CD4-positive, alpha-beta memory T cell (primary cell): ENCODE measurements around the gene NCKAP5. TPM values are rescaled to one million over a fixed set of nuclear protein-coding genes. Genes with fewer than 3 reads are reported as not detected.
A peak's percentile ranks its signal among the peaks of the same experiment; 100 is the strongest.

Experiments
- CTCF ChIA-PET: fragments of 350-600 bp; sonication (Branson Sonifier 250); formaldehyde crosslinking; loops from one replicate; lab custom pipeline; 2021; ENCODE audit warnings: inconsistent platforms; ENCODE audit not compliant: partially characterized antibody; lab: Charles Lee
- POLR2A ChIA-PET: fragments of 350-600 bp; sonication (Branson Sonifier 250); formaldehyde crosslinking; loops from one replicate; lab custom pipeline; 2021; ENCODE audit not compliant: partially characterized antibody; lab: Charles Lee
- DNase-seq, 5 donors: peaks; one replicate each; pipeline versions ENCODE4 v3.0.0 to v3.0.0-alpha.2; 2020 to 2022; ENCODE audit warnings: mixed read lengths in 1 of 5
- H3K27ac ChIP-seq: one replicate; pipeline ENCODE4 v1.7.0; 2013; ENCODE audit warnings: low read depth, low read length
- H3K27me3 ChIP-seq: 2 replicates; pipeline ENCODE4 v1.7.0; 2013; ENCODE audit warnings: mild to moderate bottlenecking, low read length, moderate library complexity; ENCODE audit not compliant: insufficient read depth
- H3K36me3 ChIP-seq: 2 replicates; pipeline ENCODE4 v1.7.0; 2013; ENCODE audit warnings: mild to moderate bottlenecking, low read length, moderate library complexity; ENCODE audit not compliant: insufficient read depth
- H3K4me1 ChIP-seq: 2 replicates; pipeline ENCODE4 v1.7.0; 2013; ENCODE audit warnings: mild to moderate bottlenecking, low read length, moderate library complexity; ENCODE audit not compliant: insufficient read depth
- H3K4me3 ChIP-seq, 2 donors: one replicate each; pipeline ENCODE4 v1.7.0; 2013; ENCODE audit warnings: low read length in 2 of 2, mild to moderate bottlenecking in 1 of 2
- H3K9me3 ChIP-seq, 2 donors: one replicate each; pipeline ENCODE4 v1.7.0; 2013; ENCODE audit warnings: low read length in 2 of 2, control low read depth in 1 of 2; ENCODE audit not compliant: control insufficient read depth in 1 of 2
- H3K27ac Mint-ChIP-seq, 7 donors: one replicate each; pipeline ENCODE4 v1.8.0; 2020 to 2021; ENCODE audit warnings: mixed read lengths in 7 of 7, mild to moderate bottlenecking in 6 of 7, inconsistent platforms in 3 of 7, moderate library complexity in 3 of 7
- H3K27me3 Mint-ChIP-seq, 2 donors: one replicate each; pipeline ENCODE4 v1.8.0; 2020 to 2021; ENCODE audit warnings: mixed read lengths in 2 of 2
- H3K36me3 Mint-ChIP-seq, 2 donors: one replicate each; pipeline ENCODE4 v1.8.0; 2020 to 2021; ENCODE audit warnings: mixed read lengths in 2 of 2, inconsistent platforms in 1 of 2, mild to moderate bottlenecking in 1 of 2
- H3K4me1 Mint-ChIP-seq, 4 donors: one replicate each; pipeline ENCODE4 v1.8.0; 2020 to 2021; ENCODE audit warnings: mixed read lengths in 4 of 4, mild to moderate bottlenecking in 1 of 4
- H3K4me3 Mint-ChIP-seq, 8 donors: one replicate each; pipeline ENCODE4 v1.8.0; 2020 to 2021; ENCODE audit warnings: mixed read lengths in 8 of 8, mild to moderate bottlenecking in 7 of 8, moderate library complexity in 6 of 8, inconsistent platforms in 3 of 8
- H3K9me3 Mint-ChIP-seq, 8 donors: one replicate each; pipeline ENCODE4 v1.8.0; 2020 to 2021; ENCODE audit warnings: mixed read lengths in 8 of 8, mild to moderate bottlenecking in 5 of 8, inconsistent platforms in 3 of 8, moderate library complexity in 1 of 8
- intact Hi-C: fragments of 100-400 bp; cut with micrococcal nuclease; formaldehyde crosslinking; loops from one replicate; pipeline ENCODE4 v1.15.1; 2023
- polyA plus RNA-seq, 2 donors: library from polyadenylated mRNA; unstranded; fragments of 300-500 nt; fragmentation: Illumina TruSeq; gene quantifications; one replicate each; pipeline ENCODE4 v1.2.3, GENCODE V29; 2021
- total RNA-seq, 2 experiments: library from RNA; stranded (reverse); gene quantifications; one replicate each; pipeline ENCODE4 v1.2.3, GENCODE V29; 2021

NCKAP5 gene
- total and polyA plus RNA-seq, 4 experiments from 2014 or later, result not detected

- ChIA-PET CTCF (no interaction called here), POLR2A (no interaction called here)
Measured at GRCh38 chr2:132731441-132731840, 836.8 kb downstream of the NCKAP5 start.

GRCh38 chr2:132730611-132731010, 837.7 kb downstream of the NCKAP5 start:
- ChIA-PET POLR2A (no interaction called here), CTCF (no interaction called here)
- no peak overlapping the region for H3K27ac ChIP-seq
- DNase-seq, result no peak
- H3K4me1 ChIP-seq, result no peaks in the 10 kb centered on the region
- H3K27me3 ChIP-seq, result no peaks in the 10 kb centered on the region
- H3K9me3 Mint-ChIP-seq, result peaks cover 0 to 9% (median 3%) of the 10 kb centered on the region in 8 donors
- no peaks in the 10 kb centered on the region for H3K9me3 ChIP-seq
- no peaks in the 10 kb centered on the region for H3K36me3 ChIP-seq
- H3K27ac Mint-ChIP-seq, result no peak overlapping the region
- no peak overlapping the region for H3K4me3 ChIP-seq
- no peaks in the 10 kb centered on the region for H3K27me3 Mint-ChIP-seq
- H3K36me3 Mint-ChIP-seq, result no peaks in the 10 kb centered on the region
- intact Hi-C loops, result no loop called here
- H3K4me1 Mint-ChIP-seq, result no peaks in the 10 kb centered on the region
- no peak overlapping the region for H3K4me3 Mint-ChIP-seq

More at GRCh38 chr2:132731441-132731840, 836.8 kb downstream of the NCKAP5 start:
- no peak overlapping the region for H3K27ac ChIP-seq
- no peaks in the 10 kb centered on the region for H3K9me3 ChIP-seq
- no peak for DNase-seq
- H3K36me3 ChIP-seq, result no peaks in the 10 kb centered on the region
- H3K27me3 ChIP-seq, result no peaks in the 10 kb centered on the region
- no peak overlapping the region for H3K4me3 ChIP-seq
- no peak overlapping the region for H3K4me3 Mint-ChIP-seq
- no peaks in the 10 kb centered on the region for H3K27me3 Mint-ChIP-seq
- no peaks in the 10 kb centered on the region for H3K4me1 Mint-ChIP-seq
- H3K27ac Mint-ChIP-seq, result no peak overlapping the region
- intact Hi-C loops, result no loop called here
- H3K4me1 ChIP-seq, result no peaks in the 10 kb centered on the region
- H3K36me3 Mint-ChIP-seq, result no peaks in the 10 kb centered on the region
- H3K9me3 Mint-ChIP-seq, result peaks cover 0 to 9% (median 3%) of the 10 kb centered on the region in 8 donors

GRCh38 chr2:132729522-132729921, 838.7 kb downstream of the NCKAP5 start:
- Histone ChIP-seq H3K4me3 (no peak overlapping the region), H3K9me3 (no peaks in the 10 kb centered on the region), H3K4me1 (no peaks in the 10 kb centered on the region), H3K36me3 (no peaks in the 10 kb centered on the region), H3K27ac (no peak overlapping the region), H3K27me3 (no peaks in the 10 kb centered on the region)
- Mint-ChIP-seq H3K4me3 (peak overlapping the region in 1 of 8 donors; percentile 5), H3K9me3 (peaks cover 0 to 9% (median 2%) of the 10 kb centered on the region in 8 donors), H3K36me3 (no peaks in the 10 kb centered on the region), H3K4me1 (no peaks in the 10 kb centered on the region), H3K27ac (no peak overlapping the region), H3K27me3 (no peaks in the 10 kb centered on the region)
- ChIA-PET CTCF (no interaction called here), POLR2A (no interaction called here)
- DNase-seq, result no peak
- intact Hi-C loops, result no loop called here

- H3K9me3 ChIP-seq, result no peaks in the 10 kb centered on the region
- H3K36me3 Mint-ChIP-seq, result no peaks in the 10 kb centered on the region
- intact Hi-C loops, result no loop called here
- no peaks in the 10 kb centered on the region for H3K4me1 ChIP-seq
- no peak overlapping the region for H3K4me3 Mint-ChIP-seq
- H3K4me3 ChIP-seq, result no peak overlapping the region
- H3K27ac Mint-ChIP-seq, result no peak overlapping the region
- H3K27me3 Mint-ChIP-seq, result peaks cover 0 to 2% of the 10 kb centered on the region in 2 donors
- DNase-seq, result no peak
- H3K36me3 ChIP-seq, result no peaks in the 10 kb centered on the region
- peaks cover 0 to 11% (median 3%) of the 10 kb centered on the region in 8 donors for H3K9me3 Mint-ChIP-seq
- no peak overlapping the region for H3K27ac ChIP-seq
- no peaks in the 10 kb centered on the region for H3K4me1 Mint-ChIP-seq
- no peaks in the 10 kb centered on the region for H3K27me3 ChIP-seq
- POLR2A ChIA-PET, result no interaction called here
- CTCF ChIA-PET, result no interaction called here
Measured at GRCh38 chr2:132726155-132726554, 842.1 kb downstream of the NCKAP5 start.

GRCh38 chr2:132725748-132726147, 842.5 kb downstream of the NCKAP5 start:
- H3K4me1 ChIP-seq, result no peaks in the 10 kb centered on the region
- Mint-ChIP-seq H3K27ac (peak overlapping the region in 1 of 7 donors; percentile 31), H3K27me3 (peaks cover 0 to 2% of the 10 kb centered on the region in 2 donors), H3K36me3 (no peaks in the 10 kb centered on the region), H3K4me3 (no peak overlapping the region), H3K9me3 (peaks cover 0 to 11% (median 1%) of the 10 kb centered on the region in 8 donors), H3K4me1 (no peaks in the 10 kb centered on the region)
- no peak overlapping the region for H3K27ac ChIP-seq
- no peaks in the 10 kb centered on the region for H3K36me3 ChIP-seq
- H3K27me3 ChIP-seq, result no peaks in the 10 kb centered on the region
- no peak for DNase-seq
- H3K9me3 ChIP-seq, result no peaks in the 10 kb centered on the region
- intact Hi-C loops, result no loop called here
- ChIA-PET CTCF (no interaction called here), POLR2A (no interaction called here)
- no peak overlapping the region for H3K4me3 ChIP-seq

- peaks cover 0 to 2% of the 10 kb centered on the region in 2 donors for H3K27me3 Mint-ChIP-seq
- CTCF ChIA-PET, result no interaction called here
- DNase-seq, result no peak
- H3K27ac Mint-ChIP-seq, result peak overlapping the region in 1 of 7 donors; percentile 0
- H3K36me3 Mint-ChIP-seq, result no peaks in the 10 kb centered on the region
- H3K4me3 Mint-ChIP-seq, result no peak overlapping the region
- H3K4me1 Mint-ChIP-seq, result no peaks in the 10 kb centered on the region
- H3K9me3 Mint-ChIP-seq, result peaks cover 0 to 11% (median 1%) of the 10 kb centered on the region in 8 donors
- intact Hi-C loops, result no loop called here
- Histone ChIP-seq H3K27me3 (no peaks in the 10 kb centered on the region), H3K9me3 (no peaks in the 10 kb centered on the region), H3K4me3 (no peak overlapping the region), H3K27ac (no peak overlapping the region), H3K4me1 (no peaks in the 10 kb centered on the region), H3K36me3 (no peaks in the 10 kb centered on the region)
- POLR2A ChIA-PET, result no interaction called here
Measured at GRCh38 chr2:132725148-132725547, 843.1 kb downstream of the NCKAP5 start.

- no peaks in the 10 kb centered on the region for H3K9me3 ChIP-seq
- H3K36me3 ChIP-seq, result no peaks in the 10 kb centered on the region
- no peaks in the 10 kb centered on the region for H3K36me3 Mint-ChIP-seq
- H3K27me3 ChIP-seq, result no peaks in the 10 kb centered on the region
- H3K4me1 Mint-ChIP-seq, result no peaks in the 10 kb centered on the region
- no peaks in the 10 kb centered on the region for H3K4me1 ChIP-seq
- H3K9me3 Mint-ChIP-seq, result peaks cover 0 to 11% (median 2%) of the 10 kb centered on the region in 8 donors
- no peak overlapping the region for H3K27ac Mint-ChIP-seq
- peaks cover 0 to 2% of the 10 kb centered on the region in 2 donors for H3K27me3 Mint-ChIP-seq
- intact Hi-C loops, result no loop called here
- H3K4me3 ChIP-seq, result no peak overlapping the region
- POLR2A ChIA-PET, result no interaction called here
- CTCF ChIA-PET, result no interaction called here
- DNase-seq, result no peak
- H3K27ac ChIP-seq, result no peak overlapping the region
- H3K4me3 Mint-ChIP-seq, result no peak overlapping the region
Measured at GRCh38 chr2:132721938-132722337, 846.3 kb downstream of the NCKAP5 start.

GRCh38 chr2:132720393-132720792, 847.9 kb downstream of the NCKAP5 start:
- H3K27ac ChIP-seq, result no peak overlapping the region
- POLR2A ChIA-PET, result no interaction called here

More at GRCh38 chr2:132720393-132720792, 847.9 kb downstream of the NCKAP5 start:
- no peaks in the 10 kb centered on the region for H3K4me1 Mint-ChIP-seq
- CTCF ChIA-PET, result no interaction called here
- H3K36me3 Mint-ChIP-seq, result no peaks in the 10 kb centered on the region
- H3K9me3 ChIP-seq, result no peaks in the 10 kb centered on the region
- no peak for DNase-seq
- H3K27me3 ChIP-seq, result no peaks in the 10 kb centered on the region
- no peak overlapping the region for H3K27ac Mint-ChIP-seq
- no peaks in the 10 kb centered on the region for H3K4me1 ChIP-seq
- no peak overlapping the region for H3K4me3 Mint-ChIP-seq
- no peak overlapping the region for H3K4me3 ChIP-seq
- intact Hi-C loops, result no loop called here
- H3K36me3 ChIP-seq, result no peaks in the 10 kb centered on the region
- peaks cover 0 to 2% of the 10 kb centered on the region in 2 donors for H3K27me3 Mint-ChIP-seq
- H3K9me3 Mint-ChIP-seq, result peaks cover 0 to 6% (median 2%) of the 10 kb centered on the region in 8 donors
